CD4-positive, alpha-beta memory T cell (primary cell): ENCODE measurements around the gene VSTM2L. TPM values are rescaled to one million over a fixed set of nuclear protein-coding genes. Genes with fewer than 3 reads are reported as not detected.
A peak's percentile ranks its signal among the peaks of the same experiment; 100 is the strongest.

Experiments used
- CTCF ChIA-PET: fragments of 350-600 bp; sonication (Branson Sonifier 250); formaldehyde crosslinking; loops from one replicate; lab custom pipeline; 2021; ENCODE audit warnings: inconsistent platforms; ENCODE audit not compliant: partially characterized antibody; lab: Charles Lee
- POLR2A ChIA-PET: fragments of 350-600 bp; sonication (Branson Sonifier 250); formaldehyde crosslinking; loops from one replicate; lab custom pipeline; 2021; ENCODE audit not compliant: partially characterized antibody; lab: Charles Lee
- DNase-seq, 5 donors: peaks; one replicate each; pipeline versions ENCODE4 v3.0.0 to v3.0.0-alpha.2; 2020 to 2022; ENCODE audit warnings: mixed read lengths in 1 of 5
- H3K27ac ChIP-seq: one replicate; pipeline ENCODE4 v1.7.0; 2013; ENCODE audit warnings: low read depth, low read length
- H3K27me3 ChIP-seq: 2 replicates; pipeline ENCODE4 v1.7.0; 2013; ENCODE audit warnings: mild to moderate bottlenecking, low read length, moderate library complexity; ENCODE audit not compliant: insufficient read depth
- H3K36me3 ChIP-seq: 2 replicates; pipeline ENCODE4 v1.7.0; 2013; ENCODE audit warnings: mild to moderate bottlenecking, low read length, moderate library complexity; ENCODE audit not compliant: insufficient read depth
- H3K4me1 ChIP-seq: 2 replicates; pipeline ENCODE4 v1.7.0; 2013; ENCODE audit warnings: mild to moderate bottlenecking, low read length, moderate library complexity; ENCODE audit not compliant: insufficient read depth
- H3K4me3 ChIP-seq, 2 donors: one replicate each; pipeline ENCODE4 v1.7.0; 2013; ENCODE audit warnings: low read length in 2 of 2, mild to moderate bottlenecking in 1 of 2
- H3K9me3 ChIP-seq, 2 donors: one replicate each; pipeline ENCODE4 v1.7.0; 2013; ENCODE audit warnings: low read length in 2 of 2, control low read depth in 1 of 2; ENCODE audit not compliant: control insufficient read depth in 1 of 2
- H3K27ac Mint-ChIP-seq, 7 donors: one replicate each; pipeline ENCODE4 v1.8.0; 2020 to 2021; ENCODE audit warnings: mixed read lengths in 7 of 7, mild to moderate bottlenecking in 6 of 7, inconsistent platforms in 3 of 7, moderate library complexity in 3 of 7
- H3K27me3 Mint-ChIP-seq, 2 donors: one replicate each; pipeline ENCODE4 v1.8.0; 2020 to 2021; ENCODE audit warnings: mixed read lengths in 2 of 2
- H3K36me3 Mint-ChIP-seq, 2 donors: one replicate each; pipeline ENCODE4 v1.8.0; 2020 to 2021; ENCODE audit warnings: mixed read lengths in 2 of 2, inconsistent platforms in 1 of 2, mild to moderate bottlenecking in 1 of 2
- H3K4me1 Mint-ChIP-seq, 4 donors: one replicate each; pipeline ENCODE4 v1.8.0; 2020 to 2021; ENCODE audit warnings: mixed read lengths in 4 of 4, mild to moderate bottlenecking in 1 of 4
- H3K4me3 Mint-ChIP-seq, 8 donors: one replicate each; pipeline ENCODE4 v1.8.0; 2020 to 2021; ENCODE audit warnings: mixed read lengths in 8 of 8, mild to moderate bottlenecking in 7 of 8, moderate library complexity in 6 of 8, inconsistent platforms in 3 of 8
- H3K9me3 Mint-ChIP-seq, 8 donors: one replicate each; pipeline ENCODE4 v1.8.0; 2020 to 2021; ENCODE audit warnings: mixed read lengths in 8 of 8, mild to moderate bottlenecking in 5 of 8, inconsistent platforms in 3 of 8, moderate library complexity in 1 of 8
- intact Hi-C: fragments of 100-400 bp; cut with micrococcal nuclease; formaldehyde crosslinking; loops from one replicate; pipeline ENCODE4 v1.15.1; 2023
- polyA plus RNA-seq, 2 donors: library from polyadenylated mRNA; unstranded; fragments of 300-500 nt; fragmentation: Illumina TruSeq; gene quantifications; one replicate each; pipeline ENCODE4 v1.2.3, GENCODE V29; 2021
- total RNA-seq, 2 experiments: library from RNA; stranded (reverse); gene quantifications; one replicate each; pipeline ENCODE4 v1.2.3, GENCODE V29; 2021

Gene VSTM2L
- total and polyA plus RNA-seq, 4 experiments from 2014 or later, result not detected

GRCh38 chr20:37976887-37977286 lies 74.0 kb downstream of the VSTM2L start:
- intact Hi-C loops, result no loop called here
- no peaks in the 10 kb centered on the region for H3K27me3 ChIP-seq
- no peaks in the 10 kb centered on the region for H3K36me3 ChIP-seq
- Mint-ChIP-seq H3K4me3 (no peak overlapping the region), H3K9me3 (peaks cover 0 to 6% (median 0%) of the 10 kb centered on the region in 8 donors), H3K4me1 (peaks cover 0 to 6% (median 3%) of the 10 kb centered on the region in 4 donors), H3K27me3 (no peaks in the 10 kb centered on the region), H3K27ac (no peak overlapping the region), H3K36me3 (peaks cover 22 to 41% of the 10 kb centered on the region in 2 donors)
- ChIA-PET CTCF (no interaction called here), POLR2A (no interaction called here)
- H3K27ac ChIP-seq, result no peak overlapping the region
- H3K4me1 ChIP-seq, result no peaks in the 10 kb centered on the region
- no peak overlapping the region for H3K4me3 ChIP-seq
- no peak for DNase-seq
- no peaks in the 10 kb centered on the region for H3K9me3 ChIP-seq

GRCh38 chr20:37977338-37977737 lies 74.4 kb downstream of the VSTM2L start:
- peaks cover 0 to 6% (median 3%) of the 10 kb centered on the region in 4 donors for H3K4me1 Mint-ChIP-seq
- Histone ChIP-seq H3K36me3 (no peaks in the 10 kb centered on the region), H3K4me1 (no peaks in the 10 kb centered on the region), H3K27ac (no peak overlapping the region), H3K9me3 (no peaks in the 10 kb centered on the region), H3K4me3 (no peak overlapping the region), H3K27me3 (no peaks in the 10 kb centered on the region)
- DNase-seq, result no peak
- intact Hi-C loops, result no loop called here
- ChIA-PET CTCF (no interaction called here), POLR2A (no interaction called here)
- H3K36me3 Mint-ChIP-seq, result peaks cover 22 to 42% of the 10 kb centered on the region in 2 donors
- no peaks in the 10 kb centered on the region for H3K27me3 Mint-ChIP-seq
- peaks cover 0 to 3% (median 0%) of the 10 kb centered on the region in 8 donors for H3K9me3 Mint-ChIP-seq
- H3K27ac Mint-ChIP-seq, result no peak overlapping the region
- no peak overlapping the region for H3K4me3 Mint-ChIP-seq

DNA sequence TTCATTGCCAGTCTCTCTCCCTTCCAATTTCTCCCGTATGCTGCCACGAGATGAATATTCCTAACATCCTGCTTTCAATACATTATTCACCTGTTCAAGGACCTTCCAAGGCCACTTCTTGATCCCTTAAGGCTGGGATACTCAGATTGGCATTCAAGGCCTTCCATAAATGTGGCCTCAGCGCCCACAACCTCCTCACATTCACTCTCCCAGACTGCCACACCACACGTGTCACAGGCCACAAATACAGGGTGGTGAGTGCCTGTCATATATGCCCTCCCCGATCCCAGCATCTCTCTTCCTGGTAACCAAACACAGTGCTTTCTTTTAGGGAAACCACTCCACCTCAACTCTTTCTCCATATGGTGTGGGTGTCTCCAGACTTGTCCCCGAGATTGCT lies 74.9 kb downstream of the VSTM2L start:
- Mint-ChIP-seq H3K27me3 (no peaks in the 10 kb centered on the region), H3K4me3 (peak overlapping the region in 1 of 8 donors; percentile 18), H3K36me3 (peaks cover 26 to 42% of the 10 kb centered on the region in 2 donors), H3K9me3 (peaks cover 0 to 3% (median 0%) of the 10 kb centered on the region in 8 donors), H3K4me1 (peaks cover 0 to 6% (median 3%) of the 10 kb centered on the region in 4 donors), H3K27ac (no peak overlapping the region)
- H3K27ac ChIP-seq, result no peak overlapping the region
- no peaks in the 10 kb centered on the region for H3K4me1 ChIP-seq
- no peaks in the 10 kb centered on the region for H3K27me3 ChIP-seq
- ChIA-PET CTCF (no interaction called here), POLR2A (no interaction called here)
- no peak for DNase-seq
- H3K36me3 ChIP-seq, result no peaks in the 10 kb centered on the region
- H3K4me3 ChIP-seq, result no peak overlapping the region
- intact Hi-C loops, result no loop called here
- no peaks in the 10 kb centered on the region for H3K9me3 ChIP-seq

- intact Hi-C loops, result no loop called here
- H3K36me3 Mint-ChIP-seq, result peaks cover 32 to 43% of the 10 kb centered on the region in 2 donors
- H3K4me1 Mint-ChIP-seq, result peaks cover 0 to 6% (median 3%) of the 10 kb centered on the region in 4 donors
- ChIA-PET CTCF (interaction anchor here (0.8 kb wide), 1 partner anchor 11 kb away, joined by 3 read pairs; no protein-coding TSS in a partner anchor), POLR2A (no interaction called here)
- H3K27me3 ChIP-seq, result no peaks in the 10 kb centered on the region
- H3K9me3 ChIP-seq, result no peaks in the 10 kb centered on the region
- no peaks in the 10 kb centered on the region for H3K4me1 ChIP-seq
- peaks cover 0 to 2% (median 0%) of the 10 kb centered on the region in 8 donors for H3K9me3 Mint-ChIP-seq
- no peaks in the 10 kb centered on the region for H3K27me3 Mint-ChIP-seq
- no peaks in the 10 kb centered on the region for H3K36me3 ChIP-seq
- no peak overlapping the region for H3K27ac Mint-ChIP-seq
- no peak overlapping the region for H3K4me3 ChIP-seq
- no peak for DNase-seq
- H3K27ac ChIP-seq, result no peak overlapping the region
- H3K4me3 Mint-ChIP-seq, result no peak overlapping the region
These were observed 76.4 kb downstream of the VSTM2L start for GRCh38 chr20:37979021-37979985.

DNA sequence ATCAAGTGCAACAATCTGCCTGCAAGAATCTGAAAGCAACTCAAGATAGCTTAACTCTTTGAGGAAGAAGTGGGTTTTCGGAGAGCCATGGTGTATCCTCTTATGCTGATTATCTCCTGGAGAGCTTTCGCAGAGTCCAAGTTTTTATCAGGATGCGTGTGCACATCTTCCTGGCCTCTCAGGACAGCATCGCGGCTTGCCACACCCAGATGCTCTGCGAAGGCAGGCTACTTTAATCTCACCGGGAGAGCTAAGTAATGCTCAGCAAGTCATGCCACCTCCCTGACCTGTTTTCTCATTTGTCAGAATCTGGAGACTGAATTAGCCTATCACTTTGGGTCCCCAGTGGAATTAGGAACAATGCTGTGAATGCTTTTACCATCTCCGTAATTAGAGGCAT lies 77.5 kb downstream of the VSTM2L start:
- H3K9me3 Mint-ChIP-seq, result peaks cover 0 to 2% (median 0%) of the 10 kb centered on the region in 8 donors
- no peaks in the 10 kb centered on the region for H3K27me3 Mint-ChIP-seq
- H3K36me3 Mint-ChIP-seq, result peaks cover 42 to 52% of the 10 kb centered on the region in 2 donors
- Histone ChIP-seq H3K4me3 (no peak overlapping the region), H3K36me3 (no peaks in the 10 kb centered on the region), H3K27me3 (no peaks in the 10 kb centered on the region), H3K9me3 (no peaks in the 10 kb centered on the region), H3K27ac (no peak overlapping the region), H3K4me1 (no peaks in the 10 kb centered on the region)
- H3K4me3 Mint-ChIP-seq, result no peak overlapping the region
- no peak overlapping the region for H3K27ac Mint-ChIP-seq
- CTCF ChIA-PET, result interaction anchor here (1.0 kb wide), 1 partner anchor 11 kb away, joined by 3 read pairs; no protein-coding TSS in a partner anchor
- intact Hi-C loops, result no loop called here
- no peak for DNase-seq
- H3K4me1 Mint-ChIP-seq, result peaks cover 0 to 6% (median 3%) of the 10 kb centered on the region in 4 donors
- POLR2A ChIA-PET, result interaction anchor here (1.0 kb wide), 1 partner anchor 53 kb away, joined by 3 read pairs; the partner anchor contains the start of genes RPRD1B and TTI1

- no peak for DNase-seq
- no peaks in the 10 kb centered on the region for H3K4me1 ChIP-seq
- Mint-ChIP-seq H3K27ac (no peak overlapping the region), H3K27me3 (no peaks in the 10 kb centered on the region), H3K4me1 (peaks cover 0 to 6% (median 3%) of the 10 kb centered on the region in 4 donors), H3K9me3 (peaks cover 0 to 2% (median 0%) of the 10 kb centered on the region in 8 donors), H3K4me3 (no peak overlapping the region), H3K36me3 (peaks cover 42 to 53% of the 10 kb centered on the region in 2 donors)
- no peak overlapping the region for H3K4me3 ChIP-seq
- no peaks in the 10 kb centered on the region for H3K27me3 ChIP-seq
- H3K27ac ChIP-seq, result no peak overlapping the region
- intact Hi-C loops, result no loop called here
- H3K36me3 ChIP-seq, result no peaks in the 10 kb centered on the region
- ChIA-PET CTCF (interaction anchor here (1.0 kb wide), 1 partner anchor 10 kb away, joined by 3 read pairs; no protein-coding TSS in a partner anchor), POLR2A (interaction anchor here (1.0 kb wide), 1 partner anchor 52 kb away, joined by 3 read pairs; the partner anchor contains the start of genes RPRD1B and TTI1)
- H3K9me3 ChIP-seq, result no peaks in the 10 kb centered on the region
These were observed 77.9 kb downstream of the VSTM2L start for GRCh38 chr20:37980876-37981275.

GRCh38 chr20:37981568-37981967 lies 78.6 kb downstream of the VSTM2L start:
- no peak overlapping the region for H3K27ac ChIP-seq
- intact Hi-C loops, result no loop called here
- Mint-ChIP-seq H3K9me3 (peaks cover 0 to 2% (median 0%) of the 10 kb centered on the region in 8 donors), H3K27ac (no peak overlapping the region), H3K4me1 (peaks cover 0 to 6% (median 3%) of the 10 kb centered on the region in 4 donors), H3K36me3 (peaks cover 44 to 58% of the 10 kb centered on the region in 2 donors), H3K27me3 (no peaks in the 10 kb centered on the region), H3K4me3 (no peak overlapping the region)
- ChIA-PET CTCF (no interaction called here), POLR2A (interaction anchor here (1.0 kb wide), 1 partner anchor 52 kb away, joined by 3 read pairs; the partner anchor contains the start of genes RPRD1B and TTI1)
- H3K27me3 ChIP-seq, result no peaks in the 10 kb centered on the region
- H3K4me1 ChIP-seq, result no peaks in the 10 kb centered on the region
- H3K9me3 ChIP-seq, result no peaks in the 10 kb centered on the region
- DNase-seq, result no peak
- H3K36me3 ChIP-seq, result no peaks in the 10 kb centered on the region
- H3K4me3 ChIP-seq, result no peak overlapping the region
